Uterus (tissue), 4 donors: ENCODE data around the gene DIAPH2. TPM values are rescaled to one million over a fixed set of nuclear protein-coding genes. Genes with fewer than 3 reads are reported as not detected.

Source experiments
- DNase-seq, 2 donors: peaks; one replicate each; pipeline ENCODE4 v3.0.0-alpha.2; 2019 to 2020
- H3K27ac ChIP-seq, 2 donors: fragments of 200-600 bp; sonication (generic); 1 replicate in 1 of 2; 2 replicates in 1 of 2; pipeline ENCODE4 v1.5.1; 2016 to 2018
- H3K27me3 ChIP-seq, 2 donors: fragments of 200-600 bp; sonication (generic); one replicate each; pipeline ENCODE4 v1.5.1; 2018 to 2019; ENCODE audit warnings: control low read depth in 1 of 2
- H3K36me3 ChIP-seq, 2 donors: fragments of 200-600 bp; sonication (generic); one replicate each; pipeline ENCODE4 v1.5.1; 2019; ENCODE audit warnings: control low read depth in 1 of 2
- H3K4me1 ChIP-seq, 2 donors: fragments of 200-600 bp; sonication (generic); one replicate each; pipeline ENCODE4 v1.5.1; 2018 to 2019; ENCODE audit warnings: control low read depth in 1 of 2
- H3K4me3 ChIP-seq, 2 donors: fragments of 200-600 bp; sonication (generic); 1 replicate in 1 of 2; 2 replicates in 1 of 2; pipeline ENCODE4 v1.5.1; 2018 to 2019; ENCODE audit warnings: mild to moderate bottlenecking in 1 of 2
- H3K9me3 ChIP-seq, 2 donors: fragments of 200-600 bp; sonication (generic); one replicate each; pipeline ENCODE4 v1.5.1; 2019; ENCODE audit warnings: control low read depth in 1 of 2
- POLR2A ChIP-seq, 2 donors: fragments of 450-650 bp; IDR thresholded peaks; one replicate each; pipeline ENCODE4 v1.6.1; 2016; ENCODE audit warnings: antibody characterized with exemption in 2 of 2, mild to moderate bottlenecking in 1 of 2, moderate library complexity in 1 of 2
- intact Hi-C: fragments of 100-400 bp; cut with DNase I; formaldehyde crosslinking; loops from one replicate; pipeline ENCODE4 v1.15.1; 2023; ENCODE audit warnings: low total_unique reads
- total RNA-seq, 4 donors: library from RNA; depleted of rRNA in 3 of 4; stranded (reverse); fragments of >200 nt in 3 of 4; gene quantifications; one replicate each; pipeline versions ENCODE4 v1.1.0 to v1.2.4, GENCODE V29; 2014 to 2023
- TF ChIP-seq, protein P1 (sequence below), 4 experiments: fragments of 200-600 bp in 2 of 4; fragments of 450-650 bp in 2 of 4; sonication (generic) in 2 of 4; IDR thresholded peaks; one replicate each; pipeline ENCODE4 v1.5.1; 2016 to 2019; ENCODE audit warnings: antibody characterized with exemption in 4 of 4, mild to moderate bottlenecking in 2 of 4, moderate library complexity in 1 of 4
- donor health status: DM: yes; HTN: yes; CAD: no.

Gene DIAPH2
- total RNA-seq, 4 donors from 2014 or later: 16.7 to 41.5 (median 30.3) TPM

DNA sequence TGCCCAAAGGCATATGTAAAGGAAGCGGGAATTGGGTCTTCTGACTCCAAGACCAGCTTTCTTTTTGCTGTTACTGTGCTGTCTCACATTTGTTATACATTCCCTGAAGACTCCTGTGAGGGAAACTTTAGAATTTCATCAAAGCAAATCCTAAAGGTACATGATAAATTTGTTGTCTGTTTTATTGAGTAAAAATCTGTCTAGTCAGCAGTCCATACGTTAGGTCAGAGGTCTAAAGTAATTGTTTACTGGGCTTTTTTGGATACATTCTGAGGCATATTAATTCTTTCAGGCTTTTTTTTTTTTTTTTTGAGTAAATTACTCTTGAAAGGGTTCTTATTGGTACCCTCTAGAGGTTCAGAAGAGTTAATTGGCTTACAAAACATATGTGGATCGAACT lies 546.3 kb downstream of the DIAPH2 start:
- Histone ChIP-seq H3K9me3 (no peaks in the 10 kb centered on the region), H3K4me1 (no peaks in the 10 kb centered on the region), H3K36me3 (no peaks in the 10 kb centered on the region), H3K4me3 (no peak overlapping the region), H3K27ac (no peak overlapping the region), H3K27me3 (no peaks in the 10 kb centered on the region)
- TF ChIP-seq POLR2A (IDR thresholded peaks at IDR 0.05): no peak
- TF ChIP-seq, protein P1, sequence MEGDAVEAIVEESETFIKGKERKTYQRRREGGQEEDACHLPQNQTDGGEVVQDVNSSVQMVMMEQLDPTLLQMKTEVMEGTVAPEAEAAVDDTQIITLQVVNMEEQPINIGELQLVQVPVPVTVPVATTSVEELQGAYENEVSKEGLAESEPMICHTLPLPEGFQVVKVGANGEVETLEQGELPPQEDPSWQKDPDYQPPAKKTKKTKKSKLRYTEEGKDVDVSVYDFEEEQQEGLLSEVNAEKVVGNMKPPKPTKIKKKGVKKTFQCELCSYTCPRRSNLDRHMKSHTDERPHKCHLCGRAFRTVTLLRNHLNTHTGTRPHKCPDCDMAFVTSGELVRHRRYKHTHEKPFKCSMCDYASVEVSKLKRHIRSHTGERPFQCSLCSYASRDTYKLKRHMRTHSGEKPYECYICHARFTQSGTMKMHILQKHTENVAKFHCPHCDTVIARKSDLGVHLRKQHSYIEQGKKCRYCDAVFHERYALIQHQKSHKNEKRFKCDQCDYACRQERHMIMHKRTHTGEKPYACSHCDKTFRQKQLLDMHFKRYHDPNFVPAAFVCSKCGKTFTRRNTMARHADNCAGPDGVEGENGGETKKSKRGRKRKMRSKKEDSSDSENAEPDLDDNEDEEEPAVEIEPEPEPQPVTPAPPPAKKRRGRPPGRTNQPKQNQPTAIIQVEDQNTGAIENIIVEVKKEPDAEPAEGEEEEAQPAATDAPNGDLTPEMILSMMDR (IDR thresholded peaks at IDR 0.05): no peak
- no peak for DNase-seq
- intact Hi-C loops: no loop called here

DNA sequence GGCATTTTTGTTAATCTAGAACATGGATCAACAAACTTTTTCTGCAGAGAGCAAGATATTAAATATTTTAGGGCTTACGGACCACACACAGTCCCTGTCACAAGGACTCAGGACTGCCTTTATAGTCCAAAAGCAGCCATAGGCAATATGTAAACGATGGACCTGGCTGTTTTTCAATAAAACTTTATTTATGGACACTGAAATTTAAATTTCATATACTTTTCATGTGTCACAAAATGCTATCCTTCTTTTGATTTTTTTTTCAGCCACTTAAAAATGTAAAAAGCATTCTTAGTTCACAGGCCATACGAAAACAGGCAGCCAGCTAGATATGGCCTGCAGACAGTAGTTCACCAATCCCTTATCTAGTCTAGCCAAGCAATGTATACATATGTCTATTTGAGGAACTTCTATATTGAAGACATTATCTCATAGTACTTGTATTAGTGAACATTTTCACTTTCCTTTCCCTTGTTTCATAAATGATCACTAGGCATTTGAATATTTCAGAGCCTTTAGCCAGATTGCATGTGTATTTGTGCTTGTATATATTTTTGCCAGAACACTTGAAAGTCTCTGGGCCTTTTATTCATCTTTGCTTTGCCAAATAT lies 549.9 kb downstream of the DIAPH2 start:
- no peak for DNase-seq
- H3K9me3 ChIP-seq: no peaks in the 10 kb centered on the region
- H3K27ac ChIP-seq: no peak overlapping the region
- TF ChIP-seq, protein P1 (IDR thresholded peaks at IDR 0.05): no peak
- no peak for TF ChIP-seq POLR2A (IDR thresholded peaks at IDR 0.05)
- no peaks in the 10 kb centered on the region for H3K27me3 ChIP-seq
- intact Hi-C loops: no loop called here
- no peaks in the 10 kb centered on the region for H3K4me1 ChIP-seq
- H3K36me3 ChIP-seq: no peaks in the 10 kb centered on the region
- no peak overlapping the region for H3K4me3 ChIP-seq

DNA sequence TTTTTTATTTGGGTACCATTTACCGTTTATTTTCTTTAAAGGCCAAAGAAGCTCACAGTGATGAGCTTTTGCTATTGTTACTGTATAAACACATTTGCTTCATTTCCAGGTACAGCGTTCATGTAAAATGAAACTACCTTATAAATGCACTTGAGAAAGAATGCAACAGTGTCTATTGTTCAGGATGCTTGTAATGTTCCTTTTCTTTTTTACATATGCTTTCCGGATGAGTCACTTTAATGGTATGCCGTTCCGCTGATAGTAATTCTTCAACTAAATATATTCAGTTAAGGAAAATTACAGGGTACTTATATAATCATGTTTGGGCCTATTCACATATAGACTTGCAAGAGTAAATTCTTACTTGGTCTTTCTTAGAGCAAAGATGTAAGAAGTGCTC lies 554.0 kb downstream of the DIAPH2 start:
- DNase-seq: no peak
- TF ChIP-seq, protein P1 (IDR thresholded peaks at IDR 0.05): no peak
- no peak for TF ChIP-seq POLR2A (IDR thresholded peaks at IDR 0.05)
- no peak overlapping the region for H3K27ac ChIP-seq
- H3K9me3 ChIP-seq: no peaks in the 10 kb centered on the region
- H3K27me3 ChIP-seq: no peaks in the 10 kb centered on the region
- H3K4me3 ChIP-seq: no peak overlapping the region
- H3K4me1 ChIP-seq: no peaks in the 10 kb centered on the region
- intact Hi-C loops: no loop called here
- no peaks in the 10 kb centered on the region for H3K36me3 ChIP-seq

DNA sequence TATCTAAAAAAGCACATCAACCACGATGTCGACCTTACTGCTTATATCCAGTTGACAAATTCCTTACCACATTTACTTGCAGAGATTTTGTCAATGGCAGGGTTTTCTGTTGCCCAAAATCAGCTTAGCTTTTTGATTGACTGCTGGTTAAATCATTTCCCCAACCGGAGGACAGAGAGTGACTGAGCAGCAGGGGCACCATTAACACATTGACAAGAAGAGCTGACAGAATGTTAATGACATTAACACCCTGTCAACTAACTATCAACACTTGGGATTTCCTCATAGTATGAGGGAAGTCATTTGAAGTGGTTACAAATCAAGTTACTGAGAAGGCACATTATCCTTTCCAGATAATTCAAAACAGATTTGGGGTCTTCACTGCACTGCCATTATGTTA lies 567.5 kb downstream of the DIAPH2 start:
- H3K27me3 ChIP-seq: no peaks in the 10 kb centered on the region
- H3K9me3 ChIP-seq: no peaks in the 10 kb centered on the region
- no peak overlapping the region for H3K4me3 ChIP-seq
- TF ChIP-seq POLR2A (IDR thresholded peaks at IDR 0.05): no peak
- TF ChIP-seq, protein P1 (IDR thresholded peaks at IDR 0.05): no peak
- no peaks in the 10 kb centered on the region for H3K36me3 ChIP-seq
- no peaks in the 10 kb centered on the region for H3K4me1 ChIP-seq
- intact Hi-C loops: no loop called here
- no peak for DNase-seq
- H3K27ac ChIP-seq: no peak overlapping the region

DNA sequence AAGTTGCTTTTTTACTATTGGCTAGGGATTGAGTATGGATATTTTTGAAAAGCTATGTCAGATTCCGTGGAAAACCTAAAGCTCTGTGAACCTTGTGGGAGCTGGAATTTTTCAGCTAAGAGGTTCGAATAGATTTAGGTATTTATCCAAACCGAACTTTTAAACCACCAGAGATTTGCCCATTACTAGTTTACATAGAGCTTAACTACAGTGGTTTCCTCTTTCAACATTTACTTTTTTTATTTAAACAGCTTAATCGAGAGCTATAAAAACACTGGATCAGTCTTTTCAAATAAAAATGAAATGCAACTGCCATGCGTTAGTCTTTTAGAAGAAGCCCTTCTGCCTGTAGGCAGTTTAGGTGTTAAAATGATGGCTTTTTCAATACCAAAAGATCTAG lies 576.0 kb downstream of the DIAPH2 start:
- intact Hi-C loops: no loop called here
- Histone ChIP-seq H3K4me1 (no peaks in the 10 kb centered on the region), H3K9me3 (no peaks in the 10 kb centered on the region), H3K36me3 (no peaks in the 10 kb centered on the region), H3K27ac (no peak overlapping the region), H3K27me3 (no peaks in the 10 kb centered on the region), H3K4me3 (no peak overlapping the region)
- TF ChIP-seq, protein P1 (IDR thresholded peaks at IDR 0.05): no peak
- TF ChIP-seq POLR2A (IDR thresholded peaks at IDR 0.05): no peak
- DNase-seq: no peak
